SK-N-MC (cell line): ENCODE results near the gene SNHG17.
"Not testable (repeated sequence)": the region's sequence is repeated elsewhere in the genome, so short reads cannot be mapped to it uniquely, and the experiment has no call there.

Source experiments
- DNase-seq: peaks from one replicate; pipeline ENCODE4 v3.0.0-alpha.2; 2011; ENCODE audit warnings: low read depth, low spot score
- H3K27ac ChIP-seq: fragments of 200-600 bp; sonication (generic); 2 replicates; pipeline ENCODE4 v1.5.1; 2016; ENCODE audit warnings: mixed run types
- H3K36me3 ChIP-seq: fragments of 200-600 bp; sonication (generic); 2 replicates; pipeline ENCODE4 v1.6.1; 2017; ENCODE audit warnings: antibody characterized with exemption, low read length, mixed read lengths; ENCODE audit not compliant: insufficient read depth
- H3K4me3 ChIP-seq: fragments of 200-600 bp; sonication (generic); 2 replicates; pipeline ENCODE4 v1.5.1; 2016
- H3K9ac ChIP-seq: fragments of 200-600 bp; sonication (generic); 2 replicates; pipeline ENCODE4 v1.8.0; 2017; ENCODE audit warnings: mixed run types, mixed read lengths; ENCODE audit not compliant: insufficient read length
- H3K9me3 ChIP-seq: fragments of 200-600 bp; sonication (generic); 2 replicates; pipeline ENCODE4 v1.6.1; 2017; ENCODE audit warnings: low read depth, mild to moderate bottlenecking, antibody characterized with exemption, low read length, moderate library complexity, mixed read lengths
- EZH2 ChIP-seq: fragments of 200-600 bp; sonication (generic); IDR thresholded peaks from one replicate; pipeline ENCODE4 v1.6.1; 2017; ENCODE audit warnings: antibody characterized with exemption
- FOXP2 ChIP-seq: optimal IDR thresholded peaks from 2 replicates; pipeline ENCODE3; 2011; ENCODE audit warnings: mild to moderate bottlenecking, moderate library complexity; ENCODE audit not compliant: insufficient read depth; ENCODE audit errors: extremely low read length, control extremely low read depth
- POLR2AphosphoS5 ChIP-seq: IDR thresholded peaks from 2 replicates; pipeline ENCODE4 v1.6.1; 2012; ENCODE audit warnings: mild to moderate bottlenecking, low read depth, low read length, borderline replicate concordance

The SNHG17 gene

DNA sequence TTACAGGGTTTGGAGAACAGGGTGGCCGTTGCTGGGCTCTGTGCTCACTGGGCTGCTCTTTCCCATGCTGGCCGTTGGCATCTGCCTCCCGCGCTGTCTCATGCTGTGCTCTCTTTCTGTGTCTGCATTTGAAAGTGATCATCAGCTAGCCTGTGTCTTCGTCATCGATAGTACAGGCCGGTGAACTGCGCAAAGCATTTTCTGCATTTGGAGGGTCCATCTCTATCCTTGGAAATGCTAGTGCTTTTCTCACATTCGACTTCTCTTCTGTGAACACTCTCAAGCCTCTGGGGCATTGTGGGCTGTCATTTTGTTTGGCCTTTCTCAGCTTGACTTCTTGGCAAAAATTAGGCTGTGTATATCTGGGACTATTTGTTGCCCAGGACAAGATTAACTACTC lies 6.8 kb upstream of the SNHG17 start:
- no peak overlapping the region for H3K27ac ChIP-seq
- no peaks in the 10 kb centered on the region for H3K36me3 ChIP-seq
- no peak overlapping the region for H3K9ac ChIP-seq
- TF ChIP-seq EZH2 (no peak), FOXP2 (no peak), POLR2AphosphoS5 (no peak)
- no peak overlapping the region for H3K4me3 ChIP-seq
- no peak for DNase-seq
- H3K9me3 ChIP-seq: no peaks in the 10 kb centered on the region

DNA sequence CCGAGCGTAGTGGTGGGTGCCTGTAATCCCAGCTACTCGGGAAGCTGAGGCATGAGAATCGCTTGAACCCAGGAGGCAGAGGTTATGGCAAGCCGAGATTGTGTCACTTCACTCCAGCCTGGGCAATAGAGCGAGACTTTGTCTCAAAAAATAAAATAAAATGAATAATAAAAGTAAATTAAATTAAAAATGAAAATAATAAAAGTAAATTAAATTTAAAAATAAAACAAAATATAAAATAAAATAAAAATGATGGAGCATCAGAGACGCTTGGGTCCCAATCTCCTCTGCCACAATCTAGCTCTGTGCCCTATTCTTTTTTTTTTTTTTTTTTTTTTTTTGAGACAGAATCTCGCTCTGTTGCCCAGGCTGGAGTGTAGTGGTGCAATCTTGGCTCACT lies 6.0 kb upstream of the SNHG17 start:
- not testable (repeated sequence) for H3K4me3 ChIP-seq, DNase-seq, H3K9ac ChIP-seq, H3K36me3 ChIP-seq, H3K9me3 ChIP-seq, H3K27ac ChIP-seq

DNA sequence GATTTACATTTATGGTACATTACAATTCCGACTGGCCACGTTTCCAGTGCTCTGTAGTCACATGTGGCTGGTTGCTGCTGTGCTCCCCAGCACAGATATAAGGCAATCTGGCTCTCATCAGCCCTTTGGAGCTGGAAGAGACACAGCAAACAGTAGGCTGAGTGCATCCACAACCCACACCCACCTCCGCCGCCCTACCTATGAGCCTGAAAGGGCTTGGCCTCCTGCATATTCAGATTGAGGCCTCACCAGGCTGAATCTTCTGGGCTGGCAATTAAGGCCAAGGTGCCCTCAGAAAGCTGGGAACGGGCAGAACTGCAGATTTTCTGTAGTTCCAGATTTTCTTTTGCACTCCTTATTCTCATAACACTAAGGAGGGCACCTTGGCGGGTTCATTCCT lies 2.7 kb upstream of the SNHG17 start:
- Histone ChIP-seq H3K4me3 (no peak overlapping the region), H3K9ac (no peak overlapping the region), H3K36me3 (peaks cover 20% of the 10 kb centered on the region), H3K27ac (0 out of 2 replicates have a peak overlapping the region, but pooled peaks have one; percentile 19), H3K9me3 (no peaks in the 10 kb centered on the region)
- no peak for DNase-seq
- TF ChIP-seq FOXP2 (no peak), POLR2AphosphoS5 (no peak), EZH2 (no peak)

DNA sequence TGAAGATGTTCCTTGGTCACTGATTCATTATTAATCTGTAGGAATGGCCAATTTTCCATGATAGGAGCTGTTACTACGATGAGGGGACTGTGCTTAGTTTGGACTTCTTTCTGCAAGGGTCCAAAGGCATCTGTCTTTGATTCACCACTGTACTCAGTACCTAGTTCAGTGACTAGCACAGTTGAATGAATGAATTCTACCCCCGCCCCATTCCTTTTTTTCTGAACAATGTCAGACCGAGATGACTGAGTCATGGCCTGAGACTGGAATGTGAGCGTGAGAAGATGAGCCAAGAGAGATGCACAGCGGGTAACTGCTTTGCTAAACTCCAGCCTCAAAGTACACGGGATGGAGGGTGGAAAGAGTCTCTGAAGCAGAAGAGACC lies 419 bp upstream of the SNHG17 start:
- Histone ChIP-seq H3K9me3 (no peaks in the 10 kb centered on the region), H3K27ac (peak overlapping the region; percentile 46; the same call in 1 of the 2 replicates), H3K4me3 (peak overlapping the region; percentile 97), H3K36me3 (peaks cover 42% of the 10 kb centered on the region), H3K9ac (no peak overlapping the region)
- DNase-seq: no peak
- no peak for TF ChIP-seq EZH2
- no peak for TF ChIP-seq FOXP2
- no peak for TF ChIP-seq POLR2AphosphoS5

DNA sequence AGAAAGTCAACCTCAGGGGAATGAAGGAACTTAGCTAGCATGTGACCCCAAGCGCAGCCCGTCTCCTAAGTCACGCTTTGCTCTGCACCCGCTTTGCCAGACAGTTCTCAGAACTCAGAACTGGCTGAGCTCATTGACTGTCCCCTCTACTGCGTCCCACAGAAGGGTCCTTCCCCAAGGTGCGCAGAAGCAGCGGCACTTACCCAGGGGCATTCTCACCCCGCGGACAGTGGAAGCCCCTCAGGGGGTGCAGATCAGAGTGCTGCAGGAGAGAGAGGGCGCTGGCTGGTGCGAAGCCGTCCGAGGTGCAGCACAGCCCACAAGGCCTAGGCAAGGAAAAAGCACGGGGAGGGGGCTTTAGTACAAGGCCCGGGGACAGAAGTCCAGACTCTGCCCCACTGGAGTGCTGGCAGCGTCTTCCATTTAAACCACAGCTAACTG lies 807 bp downstream of the SNHG17 start:
- Histone ChIP-seq H3K36me3 (peaks cover 54% of the 10 kb centered on the region), H3K9ac (peak overlapping the region; percentile 100), H3K27ac (peak overlapping the region; percentile 94), H3K4me3 (peak overlapping the region; percentile 97), H3K9me3 (no peaks in the 10 kb centered on the region)
- TF ChIP-seq FOXP2 (peak; percentile 40), POLR2AphosphoS5 (no peak; the same call in 1 of the 2 replicates)
- no peak for DNase-seq

DNA sequence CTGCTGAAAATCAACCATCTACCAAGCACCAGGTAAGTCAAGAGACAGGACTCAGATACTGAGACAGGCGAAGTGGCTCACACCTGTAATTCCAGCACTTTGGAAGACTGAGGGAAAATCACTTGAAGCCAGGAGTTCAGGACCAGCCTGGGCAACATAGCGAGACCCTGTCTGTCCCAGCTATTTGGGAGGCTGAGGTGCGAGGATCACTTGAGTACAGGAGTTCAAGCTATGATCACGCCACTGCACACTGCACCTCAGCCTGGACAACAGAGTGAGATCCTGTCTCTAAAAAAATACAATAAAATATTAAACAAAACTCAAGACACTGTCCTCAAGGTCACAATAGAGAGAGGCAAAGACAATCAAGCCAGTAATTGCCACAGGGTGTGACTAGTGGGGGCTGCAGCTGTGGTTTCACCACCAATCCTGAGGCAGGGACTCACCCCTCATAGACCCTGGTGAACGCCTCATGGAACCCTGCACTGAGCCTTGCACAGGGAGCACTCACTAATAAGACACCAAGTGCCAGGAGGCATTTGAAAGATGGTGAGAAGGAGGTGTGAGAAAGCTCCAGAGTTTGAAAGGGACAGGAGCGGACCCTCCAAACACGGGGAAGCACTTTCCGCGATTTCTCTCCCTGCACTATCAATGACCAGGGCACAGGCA lies 1.7 kb downstream of the SNHG17 start:
- TF ChIP-seq FOXP2 (no peak), EZH2 (no peak), POLR2AphosphoS5 (no peak; the same call in 1 of the 2 replicates)
- no peak for DNase-seq
- Histone ChIP-seq H3K36me3 (peaks cover 63% of the 10 kb centered on the region), H3K9me3 (no peaks in the 10 kb centered on the region), H3K4me3 (peak overlapping the region; percentile 97), H3K9ac (peak overlapping the region; percentile 100), H3K27ac (no peak overlapping the region; the same call in 1 of the 2 replicates)

DNA sequence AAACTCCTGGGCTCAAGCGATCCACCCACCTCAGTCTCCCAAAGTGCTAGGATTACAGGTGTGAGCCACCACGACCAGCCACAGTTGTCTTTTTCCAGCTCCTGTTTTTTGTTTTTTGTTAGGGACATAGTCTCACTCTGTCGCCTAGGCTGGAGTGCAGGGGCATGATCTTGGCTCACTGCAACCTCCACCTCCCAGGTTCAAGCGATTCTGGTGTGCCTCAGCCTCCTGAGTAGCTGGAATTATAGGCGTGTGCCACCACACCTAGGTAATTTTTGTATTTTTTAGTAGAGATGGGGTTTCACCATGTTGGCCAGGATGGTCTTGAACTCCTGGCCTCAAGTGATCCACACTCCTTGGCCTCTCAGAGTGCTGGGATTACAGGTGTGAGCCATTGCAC lies 2.3 kb downstream of the SNHG17 start:
- DNase-seq, H3K9me3 ChIP-seq, H3K27ac ChIP-seq: not testable (repeated sequence)
- Histone ChIP-seq H3K9ac (peak overlapping the region; percentile 100), H3K4me3 (peak overlapping the region; percentile 97), H3K36me3 (peaks cover 69% of the 10 kb centered on the region)

DNA sequence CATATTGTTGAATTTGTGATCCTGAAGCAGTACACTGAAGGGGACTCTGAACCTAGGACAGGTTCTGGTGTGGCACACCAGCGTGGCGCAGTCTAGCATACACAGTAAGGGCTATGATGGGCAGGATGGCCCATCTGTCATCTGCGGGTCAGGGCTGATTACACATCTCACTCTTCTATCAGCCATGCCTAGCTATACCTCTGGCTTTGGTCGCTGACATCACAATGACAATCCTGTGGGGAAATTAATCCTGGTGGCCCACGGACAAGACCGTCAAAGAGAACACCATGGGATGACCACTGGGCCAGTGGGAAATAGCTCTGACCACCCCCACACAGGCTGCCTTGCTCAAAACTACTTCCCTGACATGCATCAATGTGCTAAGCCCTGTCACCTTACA lies 2.8 kb downstream of the SNHG17 start:
- H3K9me3 ChIP-seq: no peaks in the 10 kb centered on the region
- peaks cover 75% of the 10 kb centered on the region for H3K36me3 ChIP-seq
- H3K27ac ChIP-seq: no peak overlapping the region
- TF ChIP-seq FOXP2 (no peak), POLR2AphosphoS5 (peak; percentile 36; the same call in 1 of the 2 replicates), EZH2 (no peak)
- no peak for DNase-seq
- H3K4me3 ChIP-seq: peak overlapping the region; percentile 97
- H3K9ac ChIP-seq: peak overlapping the region; percentile 45

DNA sequence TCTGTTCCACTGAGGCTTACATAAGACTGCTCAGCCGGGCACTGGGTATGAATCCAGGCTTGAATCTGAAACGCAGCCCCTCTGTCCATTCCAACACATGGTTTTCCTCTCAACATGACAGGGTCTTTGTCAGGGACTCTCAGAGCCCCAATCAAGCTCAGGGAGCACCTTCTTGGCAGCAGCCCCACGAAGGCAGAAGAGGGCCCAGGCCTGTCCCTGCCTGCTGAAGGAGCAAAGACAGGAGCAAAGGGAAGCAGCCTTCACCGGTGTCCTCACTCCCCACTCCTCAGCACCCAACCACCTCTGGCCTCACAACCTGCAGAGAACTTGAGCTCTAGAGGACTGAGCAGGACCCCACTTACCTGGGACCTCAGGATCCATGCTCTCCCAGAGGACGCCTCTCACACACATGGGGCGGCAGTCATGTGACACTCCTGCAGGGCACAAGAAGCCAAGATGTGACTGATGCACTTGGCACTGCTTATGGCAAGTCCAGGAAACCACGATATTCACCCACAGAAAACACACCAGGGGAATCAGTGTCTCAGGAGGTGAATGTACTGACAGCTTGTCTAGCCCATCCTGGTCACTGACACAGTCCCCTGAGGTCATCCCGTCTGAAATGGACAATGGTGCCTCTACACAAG lies 4.3 kb downstream of the SNHG17 start:
- no peak for DNase-seq

More for the DNA sequence above, 4.3 kb downstream of the SNHG17 start:
- peaks cover 89% of the 10 kb centered on the region for H3K36me3 ChIP-seq
- H3K9ac ChIP-seq: no peak overlapping the region
- no peak overlapping the region for H3K4me3 ChIP-seq
- no peaks in the 10 kb centered on the region for H3K9me3 ChIP-seq
- TF ChIP-seq POLR2AphosphoS5 (no peak; the same call in 1 of the 2 replicates), FOXP2 (no peak), EZH2 (no peak)
- H3K27ac ChIP-seq: no peak overlapping the region
